Testis (tissue), 2 donors: Measurements from ENCODE around the gene ZFPM1.

ENCODE experiments used
- CTCF ChIP-seq, 3 experiments: fragments of 450-650 bp in 2 of 3; fragments of 200-600 bp in 1 of 3; sonication (generic) in 1 of 3; IDR thresholded peaks; one replicate each; pipeline ENCODE4 v1.5.1; 2016 to 2019; ENCODE audit warnings: antibody characterized with exemption in 3 of 3, mild to moderate bottlenecking in 2 of 3, moderate library complexity in 1 of 3
- POLR2A ChIP-seq: fragments of 450-650 bp; IDR thresholded peaks from one replicate; pipeline ENCODE4 v1.6.1; 2017; ENCODE audit warnings: antibody characterized with exemption, mild to moderate bottlenecking, moderate library complexity

- TF ChIP-seq CTCF (IDR thresholded peaks at IDR 0.05) (no peak), POLR2A (no peak)
These were observed 123.2 kb downstream of the ZFPM1 start for GRCh38 chr16:88576307-88576706.
